Dermis microvascular lymphatic vessel endothelial cell (primary cell): ENCODE measurements around the gene ZBTB34. TPM values are rescaled to one million over a fixed set of nuclear protein-coding genes. Genes with fewer than 3 reads are reported as not detected.

Experiments
- DNase-seq, 2 donors: peaks; one replicate each; pipeline versions ENCODE4 v3.0.0 to v3.0.0-alpha.2; 2010; ENCODE audit warnings: low read depth in 2 of 2
- total RNA-seq: library from RNA; depleted of rRNA; stranded (reverse); fragments of >200 nt; gene quantifications from 2 replicates; pipeline ENCODE4 v1.2.1, GENCODE V29; 2014

The ZBTB34 gene
- total RNA-seq, 1 donor from 2014 or later: 6.5 TPM

- DNase-seq: no peak
Measured at GRCh38 chr9:126915846-126916543, 55.6 kb downstream of the ZBTB34 start.

GRCh38 chr9:126916909-126917308 is 56.5 kb downstream of the ZBTB34 start:
- no peak for DNase-seq

- no peak for DNase-seq
Measured at GRCh38 chr9:126919193-126919592, 58.8 kb downstream of the ZBTB34 start.

GRCh38 chr9:126925876-126926275 is 65.4 kb downstream of the ZBTB34 start:
- DNase-seq: no peak

GRCh38 chr9:126926364-126926763 is 65.9 kb downstream of the ZBTB34 start:
- DNase-seq: no peak

- no peak for DNase-seq
Measured at GRCh38 chr9:126927419-126927818, 67.0 kb downstream of the ZBTB34 start.

- DNase-seq: no peak
Measured at GRCh38 chr9:126932871-126933321, 72.5 kb downstream of the ZBTB34 start.

- DNase-seq: no peak
Measured at GRCh38 chr9:126933334-126933980, 73.0 kb downstream of the ZBTB34 start.

- no peak for DNase-seq
Measured at GRCh38 chr9:126934441-126934840, 74.0 kb downstream of the ZBTB34 start.

Other genes with a start within 250 kb of the ZBTB34 start
- gene LMX1B, start 246.7 kb upstream of the ZBTB34 start, total RNA-seq: under 0.01 and 0.13 TPM in 2 replicates
- 15.9 and 42.6 TPM in 2 replicates for gene ZBTB43, start 55.6 kb upstream of the ZBTB34 start, total RNA-seq
- gene RALGPS1, start 54.1 kb downstream of the ZBTB34 start, total RNA-seq: 2.1 and 3.9 TPM in 2 replicates